Thyroid gland (tissue), 4 donors: ENCODE measurements around the gene AKT1. TPM values are rescaled to one million over a fixed set of nuclear protein-coding genes. Genes with fewer than 3 reads are reported as not detected.

Experiments used
- DNase-seq, 2 donors: peaks; one replicate each; pipeline ENCODE4 v3.0.0-alpha.2; 2019
- H3K27ac ChIP-seq, 3 donors: fragments of 200-600 bp; sonication (generic); 1 replicate in 2 of 3; 2 replicates in 1 of 3; pipeline ENCODE4 v1.5.1; 2016 to 2019; ENCODE audit warnings: mild to moderate bottlenecking in 1 of 3, moderate library complexity in 1 of 3
- H3K27me3 ChIP-seq: fragments of 200-600 bp; sonication (generic); one replicate; pipeline ENCODE4 v1.5.1; 2019
- H3K36me3 ChIP-seq, 2 donors: fragments of 200-600 bp; sonication (generic); one replicate each; pipeline ENCODE4 v1.5.1; 2016 to 2019
- H3K4me1 ChIP-seq, 2 donors: fragments of 200-600 bp; sonication (generic); one replicate each; pipeline ENCODE4 v1.5.1; 2017 to 2019
- H3K4me3 ChIP-seq, 3 donors: fragments of 200-600 bp; sonication (generic); replicated peaks in 1 of 3; 1 replicate in 2 of 3; 2 replicates in 1 of 3; pipeline ENCODE4 v1.5.1; 2016; ENCODE audit warnings: mild to moderate bottlenecking in 1 of 3
- H3K9me3 ChIP-seq: fragments of 200-600 bp; sonication (generic); one replicate; pipeline ENCODE4 v1.5.1; 2017
- CTCF ChIP-seq, 6 experiments: fragments of 200-600 bp in 3 of 6; fragments of 450-650 bp in 3 of 6; sonication (generic) in 3 of 6; IDR thresholded peaks; one replicate each; pipeline ENCODE4 v1.5.1; 2016 to 2019; ENCODE audit warnings: antibody characterized with exemption in 6 of 6, mild to moderate bottlenecking in 2 of 6, inconsistent platforms in 1 of 6, moderate library complexity in 1 of 6
- POLR2A ChIP-seq, 2 donors: fragments of 450-650 bp; IDR thresholded peaks; one replicate each; pipeline ENCODE4 v1.6.1; 2017; ENCODE audit warnings: antibody characterized with exemption in 2 of 2, mild to moderate bottlenecking in 2 of 2, moderate library complexity in 1 of 2
- WGBS, 2 donors: methylation state at CpG; one replicate each; pipeline ENCODE4 v1.1.5; 2017; 5-methylcytosine and 5-hydroxymethylcytosine counted together
- intact Hi-C: fragments of 100-400 bp; cut with DNase I; formaldehyde crosslinking; loops from one replicate; pipeline ENCODE4 v1.15.1; 2023
- total RNA-seq, 4 donors: library from RNA; depleted of rRNA; stranded (reverse); fragments of >200 nt; gene quantifications; one replicate each; pipeline ENCODE4 v1.2.3, GENCODE V29; 2016

Gene AKT1
- total RNA-seq, 4 donors from 2014 or later, result 99.8 to 179 (median 152) TPM

- Histone ChIP-seq H3K36me3 (no peaks in the 10 kb centered on the region), H3K9me3 (no peaks in the 10 kb centered on the region), H3K4me3 (peak overlapping the region in 2 of 3 donors; percentile 33 to 55), H3K27me3 (no peaks in the 10 kb centered on the region), H3K4me1 (peaks cover 40 to 55% of the 10 kb centered on the region in 2 donors), H3K27ac (peak overlapping the region in 2 of 3 donors; percentile 76 to 88)
- DNase-seq, result no peak
- intact Hi-C loops, result no loop called here
- WGBS, 2 donors, result 80 to 85% methylated on average over 21 to 33 of the region's 45 CpGs
- no peak for TF ChIP-seq POLR2A (IDR thresholded peaks at IDR 0.05)
- no peak for TF ChIP-seq CTCF (IDR thresholded peaks at IDR 0.05)
Observed at GRCh38 chr14:104801520-104802393, 6.2 kb upstream of the AKT1 start.

GRCh38 chr14:104800771-104801519, 5.4 kb upstream of the AKT1 start, which contains the start of gene ZBTB42:
ZBTB42 (plus strand) TSS chr14:104801101; CDS start chr14:104801198, 97 bp downstream.
- DNase-seq, result peak; percentile 89 to 91
- Histone ChIP-seq H3K27me3 (no peaks in the 10 kb centered on the region), H3K36me3 (no peaks in the 10 kb centered on the region), H3K27ac (peak within 1 kb of the TSS; percentile 98 to 100 (median 98)), H3K9me3 (no peaks in the 10 kb centered on the region), H3K4me1 (peaks cover 48 to 62% of the 10 kb centered on the region in 2 donors), H3K4me3 (peak within 1 kb of the TSS; percentile 33 to 55 (median 52))
- 3 to 5% methylated on average over 16 to 24 of the region's 105 CpGs for WGBS, 2 donors
- TF ChIP-seq CTCF (IDR thresholded peaks at IDR 0.05) (no peak), POLR2A (IDR thresholded peaks at IDR 0.05) (peak in 1 of 2 donors; percentile 64)
- intact Hi-C loops, result no loop called here

GRCh38 chr14:104800015-104800770, 4.6 kb upstream of the AKT1 start:
- WGBS, 2 donors, result 23 to 28% methylated on average over 13 of the region's 83 CpGs
- peak; percentile 88 to 90 for DNase-seq
- Histone ChIP-seq H3K27me3 (no peaks in the 10 kb centered on the region), H3K4me1 (peaks cover 43 to 57% of the 10 kb centered on the region in 2 donors), H3K36me3 (no peaks in the 10 kb centered on the region), H3K9me3 (no peaks in the 10 kb centered on the region), H3K27ac (peak overlapping the region; percentile 98 to 100 (median 98)), H3K4me3 (peak overlapping the region in 2 of 3 donors; percentile 39 to 55)
- intact Hi-C loops, result no loop called here
- peak in 4 of 6 experiments; percentile 22 to 40 (median 23) for TF ChIP-seq CTCF (IDR thresholded peaks at IDR 0.05)
- no peak for TF ChIP-seq POLR2A (IDR thresholded peaks at IDR 0.05)

GRCh38 chr14:104799244-104800014, 3.9 kb upstream of the AKT1 start:
- no peak for DNase-seq
- peaks cover 44 to 54% of the 10 kb centered on the region in 2 donors for H3K4me1 ChIP-seq
- intact Hi-C loops, result no loop called here

More at GRCh38 chr14:104799244-104800014, 3.9 kb upstream of the AKT1 start:
- no peak for TF ChIP-seq CTCF (IDR thresholded peaks at IDR 0.05)
- TF ChIP-seq POLR2A (IDR thresholded peaks at IDR 0.05), result no peak
- peak overlapping the region in 1 of 3 donors; percentile 34 for H3K4me3 ChIP-seq
- H3K27me3 ChIP-seq, result no peaks in the 10 kb centered on the region
- H3K27ac ChIP-seq, result peak overlapping the region; percentile 98 to 100 (median 98)
- no peaks in the 10 kb centered on the region for H3K9me3 ChIP-seq
- 46 to 51% methylated on average over 21 of the region's 21 CpGs for WGBS, 2 donors
- H3K36me3 ChIP-seq, result no peaks in the 10 kb centered on the region
